K562 (cell line): ENCODE data around the gene FOXN3. TPM values are rescaled to one million over a fixed set of nuclear protein-coding genes. Genes with fewer than 3 reads are reported as not detected.

Experiments used
- ATAC-seq: fragments of 200-7000 bp; cut with Tn5 transposase; 3 replicates; pipeline ENCODE4 v1.9.1; 2020; ENCODE audit warnings: moderate library complexity
- BruUV-seq: library from RNA; stranded (reverse); fragments of 400-500 nt; replicated peaks from 2 replicates; lab custom pipeline; 2021; lab: Mats Ljungman, UMichigan
- CTCF ChIA-PET: fragments of 300-600 bp; formaldehyde crosslinking; extraction: SDS; loops from one replicate; lab custom pipeline; 2021; ENCODE audit warnings: low intra/inter-chr PET ratio; lab: Yijun Ruan, JAX
- POLR2A ChIA-PET: fragments of 300-600, 350-650 bp; sonication (Branson Sonifier 250); formaldehyde crosslinking; extraction: SDS; loops from one replicate; lab custom pipeline; 2021; ENCODE audit warnings: antibody characterized with exemption, inconsistent platforms; lab: Yijun Ruan, JAX
- DNase-seq, 4 experiments: peaks; one replicate each; pipeline versions ENCODE4 v3.0.0 to v3.0.0-alpha.2; 2011 to 2018; ENCODE audit warnings: low spot score in 3 of 4, mixed read lengths in 3 of 4; ENCODE audit errors: extremely low read depth in 1 of 4
- FAIRE-seq: peaks from 2 replicates; lab custom pipeline; 2011; peaks lifted over from hg19 to GRCh38; lab: Jason Lieb, UNC
- H2AFZ ChIP-seq: 2 replicates; pipeline ENCODE4 v1.6.0; 2011; ENCODE audit warnings: low read depth, low read length, control low read depth, inconsistent platforms
- H3K27ac ChIP-seq: fragments of 200-600 bp; 3 replicates; pipeline ENCODE4 v1.8.0; 2011; ENCODE audit warnings: low read depth, mild to moderate bottlenecking, control low read depth, inconsistent platforms, low read length, moderate library complexity, mixed read lengths; ENCODE audit errors: extremely low read depth
- H3K27me3 ChIP-seq, 2 experiments: fragments of 300-600 bp in 1 of 2; 2 replicates in 1 of 2; 3 replicates in 1 of 2; pipeline versions ENCODE4 v1.6.0 to v1.8.0; 2011; ENCODE audit warnings: inconsistent platforms in 2 of 2, low read length in 2 of 2, mild to moderate bottlenecking in 1 of 2, mixed read lengths in 1 of 2, moderate library complexity in 1 of 2; ENCODE audit not compliant: control insufficient read depth in 2 of 2, insufficient read depth in 2 of 2
- H3K36me3 ChIP-seq: fragments of 300-600 bp; 3 replicates; pipeline ENCODE4 v1.8.0; 2011; ENCODE audit warnings: mild to moderate bottlenecking, low read length, inconsistent platforms; ENCODE audit not compliant: control insufficient read depth, insufficient read depth
- H3K4me1 ChIP-seq, 2 experiments: fragments of 200-600 bp in 1 of 2; replicated peaks in 1 of 2; 2 replicates in 1 of 2; 3 replicates in 1 of 2; pipeline versions ENCODE4 v1.5.1 to v1.8.0; 2011; ENCODE audit warnings: inconsistent platforms in 2 of 2, low read length in 2 of 2, mild to moderate bottlenecking in 1 of 2, mixed read lengths in 1 of 2, moderate library complexity in 1 of 2; ENCODE audit not compliant: control insufficient read depth in 2 of 2, insufficient read depth in 2 of 2
- H3K4me2 ChIP-seq: 2 replicates; pipeline ENCODE4 v1.6.1; 2011; ENCODE audit warnings: low read length, control low read depth, inconsistent platforms, mixed read lengths; ENCODE audit not compliant: insufficient read depth
- H3K4me3 ChIP-seq: fragments of 200-600 bp; sonication (generic), shearing (Covaris generic); 2 replicates; pipeline ENCODE4 v1.5.1; 2016; ENCODE audit warnings: control low read depth, inconsistent platforms
- H3K79me2 ChIP-seq: fragments of 200-600 bp; 3 replicates; pipeline ENCODE4 v1.8.0; 2011; ENCODE audit warnings: low read length, inconsistent platforms; ENCODE audit not compliant: control insufficient read depth, insufficient read depth
- H3K9ac ChIP-seq, 2 experiments: 2 replicates each; pipeline versions ENCODE4 v1.6.0 to v1.6.1; 2011; ENCODE audit warnings: low read depth in 2 of 2, low read length in 2 of 2, control low read depth in 1 of 2, inconsistent platforms in 1 of 2, mild to moderate bottlenecking in 1 of 2, mixed read lengths in 1 of 2; ENCODE audit not compliant: insufficient read depth in 1 of 2
- H3K9me1 ChIP-seq: one replicate; pipeline ENCODE4 v1.6.0; 2011; ENCODE audit warnings: inconsistent platforms, mild to moderate bottlenecking, low read length, moderate library complexity; ENCODE audit not compliant: control insufficient read depth, insufficient read depth
- H3K9me3 ChIP-seq: replicated peaks from 2 replicates; pipeline ENCODE4 v1.5.1; 2011; ENCODE audit warnings: low read depth, low read length, inconsistent platforms; ENCODE audit not compliant: control insufficient read depth, insufficient read depth
- H4K20me1 ChIP-seq: replicated peaks from 2 replicates; pipeline ENCODE4 v1.6.1; 2011; ENCODE audit warnings: low read length, inconsistent platforms, mixed read lengths; ENCODE audit not compliant: control insufficient read depth, insufficient read depth
- ESRRA ChIP-seq: fragments of 450-650 bp; IDR thresholded peaks from 2 replicates; pipeline ENCODE4 v1.6.1; 2014; ENCODE audit warnings: low read depth, mild to moderate bottlenecking, moderate library complexity, borderline replicate concordance
- HNRNPH1 ChIP-seq: fragments of 200-400 bp; formaldehyde crosslinking; optimal IDR thresholded peaks from 2 replicates; pipeline ENCODE3; 2017; ENCODE audit warnings: low read depth, mild to moderate bottlenecking, low read length, moderate library complexity
- NFIC ChIP-seq: fragments of 450-650 bp; IDR thresholded peaks from 2 replicates; pipeline ENCODE4 v1.6.1; 2017; ENCODE audit warnings: mild to moderate bottlenecking, inconsistent platforms
- RUNX1 ChIP-seq: sonication (generic); IDR thresholded peaks from 2 replicates; pipeline ENCODE4 v1.6.1; 2016; ENCODE audit warnings: antibody characterized with exemption, low read depth
- TCF15 ChIP-seq: fragments of 250-450 bp; sonication (Bioruptor Pico); IDR thresholded peaks from 2 replicates; pipeline ENCODE4 v1.8.0; 2022; ENCODE audit warnings: moderate library complexity, mild to moderate bottlenecking, inconsistent platforms
- ZNF282 ChIP-seq: sonication (generic); formaldehyde crosslinking; IDR thresholded peaks from 2 replicates; pipeline ENCODE4 v1.8.1; 2023; ENCODE audit warnings: missing genetic modification reagents
- ZNF76 ChIP-seq: fragments of 250-450 bp; sonication (Bioruptor Pico); IDR thresholded peaks from 2 replicates; pipeline ENCODE4 v1.4.0; 2020; ENCODE audit warnings: mild to moderate bottlenecking, moderate library complexity, borderline replicate concordance
- WGBS: fragments of 100-300 bp; shearing (Covaris generic); methylation state at CpG from one replicate; pipeline ENCODE4 v1.1.6; 2016; ENCODE audit warnings: low coverage, mixed read lengths; ENCODE audit not compliant: insufficient coverage; ENCODE audit errors: missing lambda C conversion rate; 5-methylcytosine and 5-hydroxymethylcytosine counted together
- in situ Hi-C: fragments of 300-500 bp; cut with MboI; formaldehyde crosslinking; loops from 4 replicates; pipeline ENCODE4 v1.15.0; 2018; ENCODE audit warnings: inconsistent platforms, mixed read lengths
- intact Hi-C: fragments of 100-400 bp; cut with micrococcal nuclease; formaldehyde crosslinking; loops from 2 replicates; pipeline ENCODE4 v1.14.2; 2022
- polyA plus RNA-seq, 8 experiments: library from polyadenylated mRNA; depleted of rRNA in 4 of 8; stranded (reverse) in 5 of 8; unstranded in 3 of 8; fragments of >200 nt; fragmentation: Nextera tagmentation in 2 of 8; fragmentation: Illumina TruSeq in 1 of 8; extraction: Ambion mirVana in 2 of 8; extraction: Trizol in 1 of 8; gene quantifications; 2 replicates each; pipeline versions ENCODE4 v1.2.1 to v1.2.3, GENCODE V29; 2011 to 2014; ENCODE audit warnings: inconsistent platforms in 1 of 8, missing spikeins in 1 of 8
- total RNA-seq, 7 experiments: library from RNA; depleted of rRNA in 6 of 7; stranded (reverse); fragments of >200 nt in 6 of 7; fragmentation: Illumina TruSeq in 2 of 7; extraction: Trizol in 2 of 7; gene quantifications; 2 replicates each; pipeline versions ENCODE4 v1.2.1 to v1.2.3, GENCODE V29; 2011 to 2021; ENCODE audit warnings: low replicate concordance in 1 of 7
- TF ChIP-seq, protein P1 (sequence below): sonication (generic); formaldehyde crosslinking; IDR thresholded peaks from 2 replicates; pipeline ENCODE4 v1.8.1; 2022; ENCODE audit warnings: missing genetic modification reagents
- TF ChIP-seq, protein P2 (sequence below), 2 experiments: fragments of 250-450 bp in 1 of 2; fragments of 450-650 bp in 1 of 2; sonication (Bioruptor Pico) in 1 of 2; IDR thresholded peaks; 2 replicates each; pipeline versions ENCODE4 v1.6.1 to v1.8.0; 2016 to 2021; ENCODE audit warnings: mild to moderate bottlenecking in 2 of 2, moderate library complexity in 2 of 2, missing compliant biosample characterization in 1 of 2, missing genetic modification characterization in 1 of 2
- TF ChIP-seq, protein P3 (sequence below): conservative IDR thresholded peaks from 2 replicates; pipeline ENCODE4 v1.6.1; 2011; ENCODE audit warnings: low read depth, mild to moderate bottlenecking, low read length; ENCODE audit not compliant: control insufficient read depth

The FOXN3 gene
- total and polyA plus RNA-seq, 9 of the 15 experiments (the other 6 are each of a cell fraction or from before 2014, with no cell fraction given): 0.07 to 1.3 (median 0.40) TPM

DNA sequence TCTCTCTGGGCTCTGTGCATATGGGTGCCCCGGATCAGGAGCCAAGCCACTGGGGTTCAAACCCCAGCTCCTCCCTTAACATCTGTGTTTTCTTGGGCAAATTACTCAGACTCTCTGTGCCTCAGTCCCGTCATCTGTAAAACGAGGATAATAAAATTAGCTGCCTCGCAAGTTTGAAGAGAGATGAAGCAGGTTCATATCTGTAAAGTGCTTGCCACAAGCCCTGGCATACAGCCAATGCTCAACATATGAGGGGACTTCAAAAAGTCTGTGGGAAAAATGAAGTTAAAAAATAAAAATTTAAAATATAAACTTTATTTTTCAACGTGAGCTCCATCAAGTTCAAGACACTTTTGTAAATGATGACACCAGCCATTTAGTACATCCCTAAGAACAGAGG is 276.7 kb downstream of the FOXN3 start:
- no peak overlapping the region for H3K4me3 ChIP-seq
- POLR2A ChIA-PET: no interaction called here
- no peak overlapping the region for H2AFZ ChIP-seq
- WGBS: 3% methylated on average over 5 of the region's 5 CpGs
- no peak overlapping the region for H3K9ac ChIP-seq
- no peak overlapping the region for H3K27ac ChIP-seq
- intact Hi-C loops: no loop called here
- ATAC-seq: no peak
- no peaks in the 10 kb centered on the region for H3K9me1 ChIP-seq
- H3K36me3 ChIP-seq: no peaks in the 10 kb centered on the region
- no peak for FAIRE-seq
- no peak for DNase-seq
- no peaks in the 10 kb centered on the region for H3K79me2 ChIP-seq
- H3K9me3 ChIP-seq: no peaks in the 10 kb centered on the region
- in situ Hi-C loops: no loop called here
- TF ChIP-seq NFIC: peak; percentile 37
- TF ChIP-seq, protein P1, sequence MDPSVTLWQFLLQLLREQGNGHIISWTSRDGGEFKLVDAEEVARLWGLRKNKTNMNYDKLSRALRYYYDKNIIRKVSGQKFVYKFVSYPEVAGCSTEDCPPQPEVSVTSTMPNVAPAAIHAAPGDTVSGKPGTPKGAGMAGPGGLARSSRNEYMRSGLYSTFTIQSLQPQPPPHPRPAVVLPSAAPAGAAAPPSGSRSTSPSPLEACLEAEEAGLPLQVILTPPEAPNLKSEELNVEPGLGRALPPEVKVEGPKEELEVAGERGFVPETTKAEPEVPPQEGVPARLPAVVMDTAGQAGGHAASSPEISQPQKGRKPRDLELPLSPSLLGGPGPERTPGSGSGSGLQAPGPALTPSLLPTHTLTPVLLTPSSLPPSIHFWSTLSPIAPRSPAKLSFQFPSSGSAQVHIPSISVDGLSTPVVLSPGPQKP (CRISPR knock-in tag): no peak
- H3K4me2 ChIP-seq: no peak overlapping the region
- BruUV-seq: no TSS peak
- no peaks in the 10 kb centered on the region for H4K20me1 ChIP-seq
- H3K27me3 ChIP-seq: peaks cover 0 to 6% of the 10 kb centered on the region in 2 experiments; a peak in 1 of 5 replicates
- peaks cover 0 to 3% of the 10 kb centered on the region in 2 experiments; a peak in 3 of 5 replicates for H3K4me1 ChIP-seq
- CTCF ChIA-PET: no interaction called here

GRCh38 chr14:89139404-89140247 is 277.4 kb downstream of the FOXN3 start:
- Histone ChIP-seq H3K79me2 (no peaks in the 10 kb centered on the region), H3K9me3 (no peaks in the 10 kb centered on the region), H3K9me1 (no peaks in the 10 kb centered on the region), H3K27ac (no peak overlapping the region), H3K4me3 (no peak overlapping the region), H3K36me3 (no peaks in the 10 kb centered on the region), H3K4me1 (peaks cover 0 to 3% of the 10 kb centered on the region in 2 experiments; a peak in 3 of 5 replicates), H4K20me1 (no peaks in the 10 kb centered on the region), H2AFZ (no peak overlapping the region), H3K4me2 (no peak overlapping the region), H3K9ac (no peak overlapping the region), H3K27me3 (peaks cover 0 to 6% of the 10 kb centered on the region in 2 experiments; a peak in 1 of 5 replicates)
- ChIA-PET POLR2A (no interaction called here), CTCF (no interaction called here)
- in situ Hi-C loops (no loop called here), intact Hi-C loops (no loop called here)
- FAIRE-seq (no peak), ATAC-seq (no peak), DNase-seq (no peak)
- BruUV-seq: no TSS peak
- 22% methylated on average over 11 of the region's 14 CpGs for WGBS
- TF ChIP-seq, protein P2, sequence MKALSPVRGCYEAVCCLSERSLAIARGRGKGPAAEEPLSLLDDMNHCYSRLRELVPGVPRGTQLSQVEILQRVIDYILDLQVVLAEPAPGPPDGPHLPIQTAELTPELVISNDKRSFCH (CRISPR knock-in tag; IDR thresholded peaks at IDR 0.05): no peak
- TF ChIP-seq, protein P2 (tag; IDR thresholded peaks at IDR 0.05): no peak
- TF ChIP-seq TCF15 (CRISPR knock-in tag) (no peak), ZNF282 (CRISPR knock-in tag) (no peak), ESRRA (no peak), HNRNPH1 (no peak), RUNX1 (no peak), ZNF76 (CRISPR knock-in tag) (no peak)
- TF ChIP-seq, protein P3, sequence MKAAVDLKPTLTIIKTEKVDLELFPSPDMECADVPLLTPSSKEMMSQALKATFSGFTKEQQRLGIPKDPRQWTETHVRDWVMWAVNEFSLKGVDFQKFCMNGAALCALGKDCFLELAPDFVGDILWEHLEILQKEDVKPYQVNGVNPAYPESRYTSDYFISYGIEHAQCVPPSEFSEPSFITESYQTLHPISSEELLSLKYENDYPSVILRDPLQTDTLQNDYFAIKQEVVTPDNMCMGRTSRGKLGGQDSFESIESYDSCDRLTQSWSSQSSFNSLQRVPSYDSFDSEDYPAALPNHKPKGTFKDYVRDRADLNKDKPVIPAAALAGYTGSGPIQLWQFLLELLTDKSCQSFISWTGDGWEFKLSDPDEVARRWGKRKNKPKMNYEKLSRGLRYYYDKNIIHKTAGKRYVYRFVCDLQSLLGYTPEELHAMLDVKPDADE: no peak
